Spleen (tissue), 7 donors: ENCODE results near the gene WDR7.

Experiments used
- POLR2AphosphoS5 ChIP-seq, 3 donors: sonication (generic); formaldehyde crosslinking; IDR thresholded peaks; one replicate each; pipeline ENCODE4 v1.5.1; 2017; ENCODE audit warnings: antibody characterized with exemption in 3 of 3
- TF ChIP-seq, protein P1 (sequence below), 11 experiments: fragments of 200-600 bp in 7 of 11; fragments of 450-650 bp in 4 of 11; sonication (generic) in 4 of 11; IDR thresholded peaks in 8 of 11; conservative IDR thresholded peaks in 3 of 11; 1 replicate in 7 of 11; 2 replicates in 4 of 11; pipeline versions ENCODE4 v1.4.0 to v1.8.0; 2016 to 2021; ENCODE audit warnings: antibody characterized with exemption in 11 of 11, inconsistent platforms in 4 of 11, mild to moderate bottlenecking in 1 of 11
- donor health status: DM: no; HTN: no; CAD: no; lungs with moderate emphysema.
- donor health status: DM: no; HTN: no; CAD: no.
- donor health status: DM: no; HTN: no; CAD: no.

DNA sequence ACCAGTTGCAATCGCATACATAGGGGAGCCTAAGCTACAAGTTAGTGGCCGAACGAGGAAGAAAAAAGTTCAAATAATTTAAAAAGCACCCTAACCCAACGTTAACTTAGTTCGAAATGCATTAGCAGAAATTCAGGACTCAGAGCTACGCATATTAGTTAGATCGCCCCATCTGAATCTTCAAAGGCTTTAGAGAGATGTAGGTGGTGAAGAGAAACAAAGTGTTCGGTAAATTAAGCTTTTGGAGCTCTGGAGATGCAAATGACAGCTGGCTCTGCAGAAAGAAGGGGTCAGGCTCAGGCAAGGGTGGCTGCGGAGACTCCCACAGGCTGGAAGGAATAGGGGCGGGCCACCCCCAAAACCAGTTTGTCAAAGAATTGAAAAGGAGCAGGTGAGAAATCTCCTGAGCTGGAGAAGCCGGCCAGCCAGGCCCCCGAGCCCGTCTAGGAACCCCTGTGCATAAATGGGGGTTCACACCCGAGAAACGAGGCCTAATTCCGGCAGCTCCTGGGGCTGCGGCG is 13.4 kb upstream of the WDR7 start:
- TF ChIP-seq, protein P1, sequence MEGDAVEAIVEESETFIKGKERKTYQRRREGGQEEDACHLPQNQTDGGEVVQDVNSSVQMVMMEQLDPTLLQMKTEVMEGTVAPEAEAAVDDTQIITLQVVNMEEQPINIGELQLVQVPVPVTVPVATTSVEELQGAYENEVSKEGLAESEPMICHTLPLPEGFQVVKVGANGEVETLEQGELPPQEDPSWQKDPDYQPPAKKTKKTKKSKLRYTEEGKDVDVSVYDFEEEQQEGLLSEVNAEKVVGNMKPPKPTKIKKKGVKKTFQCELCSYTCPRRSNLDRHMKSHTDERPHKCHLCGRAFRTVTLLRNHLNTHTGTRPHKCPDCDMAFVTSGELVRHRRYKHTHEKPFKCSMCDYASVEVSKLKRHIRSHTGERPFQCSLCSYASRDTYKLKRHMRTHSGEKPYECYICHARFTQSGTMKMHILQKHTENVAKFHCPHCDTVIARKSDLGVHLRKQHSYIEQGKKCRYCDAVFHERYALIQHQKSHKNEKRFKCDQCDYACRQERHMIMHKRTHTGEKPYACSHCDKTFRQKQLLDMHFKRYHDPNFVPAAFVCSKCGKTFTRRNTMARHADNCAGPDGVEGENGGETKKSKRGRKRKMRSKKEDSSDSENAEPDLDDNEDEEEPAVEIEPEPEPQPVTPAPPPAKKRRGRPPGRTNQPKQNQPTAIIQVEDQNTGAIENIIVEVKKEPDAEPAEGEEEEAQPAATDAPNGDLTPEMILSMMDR (IDR thresholded peaks at IDR 0.05 in 8 of 11, conservative IDR thresholded peaks at IDR 0.05 in 3 of 11): no peak
- TF ChIP-seq POLR2AphosphoS5 (IDR thresholded peaks at IDR 0.05): no peak
